Activated T-helper 9 cell treated with anti-CD3 and anti-CD28 coated beads, Interleukin-2, amount 50 U/mL, for 16 hours (primary cell): ENCODE results near the gene MAP4K1.
"Not testable (repeated sequence)": the region's sequence is repeated elsewhere in the genome, so short reads cannot be mapped to it uniquely, and the experiment has no call there.

Source experiments
- DNase-seq: peaks from one replicate; pipeline ENCODE4 v3.0.0-alpha.2; 2020; ENCODE audit warnings: low read depth

MAP4K1 gene

DNA sequence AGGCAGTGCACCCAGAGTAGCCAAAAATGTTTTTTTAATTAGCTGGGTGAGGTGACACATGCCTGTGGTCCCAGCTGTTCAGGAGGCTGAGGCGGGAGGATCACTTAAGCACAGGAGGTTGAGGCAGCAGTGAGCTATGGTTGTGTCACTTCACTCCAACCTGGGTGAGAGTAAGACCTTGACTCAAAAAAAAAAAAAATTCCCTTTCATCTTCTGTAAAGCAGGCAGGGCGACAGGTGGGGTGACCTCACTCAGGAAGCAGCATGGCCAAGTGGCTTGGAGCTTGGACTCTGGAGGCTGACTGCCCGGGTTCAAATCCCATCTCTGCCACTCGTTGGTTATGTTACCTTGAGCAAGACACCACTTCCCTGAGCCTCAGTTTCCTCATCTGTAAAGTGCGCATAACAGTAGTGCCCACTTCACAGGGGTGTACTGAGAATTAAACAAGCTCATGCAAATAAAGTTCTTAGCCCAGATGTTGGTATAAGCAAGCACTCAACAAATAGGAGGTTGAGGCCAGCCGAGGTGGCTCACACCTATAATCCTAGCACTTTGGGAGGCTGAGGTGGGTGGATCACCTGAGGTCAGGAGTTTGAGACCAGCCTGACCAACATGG, 48.3 kb downstream of the MAP4K1 start:
- DNase-seq = no peak

DNA sequence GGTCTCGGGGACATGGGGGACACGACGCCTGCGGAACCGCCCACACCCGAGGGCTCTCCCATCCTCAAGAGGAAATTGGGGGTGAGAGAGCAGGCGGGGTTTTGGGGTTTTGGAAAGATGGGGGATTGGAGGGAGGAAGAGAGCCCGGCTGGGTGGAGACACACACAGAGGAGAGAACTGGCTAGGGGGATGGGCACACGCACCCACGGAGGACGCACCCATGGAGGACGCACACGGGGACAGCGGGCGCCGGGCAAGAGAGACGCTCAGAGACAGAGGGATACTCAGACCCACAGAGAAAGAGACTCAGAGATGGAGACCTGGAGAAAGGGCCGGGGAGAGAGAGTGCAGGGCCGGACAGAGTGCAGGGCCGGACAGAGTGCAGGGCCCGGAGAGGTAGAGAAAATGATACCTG, 52.1 kb downstream of the MAP4K1 start:
- DNase-seq = no peak

DNA sequence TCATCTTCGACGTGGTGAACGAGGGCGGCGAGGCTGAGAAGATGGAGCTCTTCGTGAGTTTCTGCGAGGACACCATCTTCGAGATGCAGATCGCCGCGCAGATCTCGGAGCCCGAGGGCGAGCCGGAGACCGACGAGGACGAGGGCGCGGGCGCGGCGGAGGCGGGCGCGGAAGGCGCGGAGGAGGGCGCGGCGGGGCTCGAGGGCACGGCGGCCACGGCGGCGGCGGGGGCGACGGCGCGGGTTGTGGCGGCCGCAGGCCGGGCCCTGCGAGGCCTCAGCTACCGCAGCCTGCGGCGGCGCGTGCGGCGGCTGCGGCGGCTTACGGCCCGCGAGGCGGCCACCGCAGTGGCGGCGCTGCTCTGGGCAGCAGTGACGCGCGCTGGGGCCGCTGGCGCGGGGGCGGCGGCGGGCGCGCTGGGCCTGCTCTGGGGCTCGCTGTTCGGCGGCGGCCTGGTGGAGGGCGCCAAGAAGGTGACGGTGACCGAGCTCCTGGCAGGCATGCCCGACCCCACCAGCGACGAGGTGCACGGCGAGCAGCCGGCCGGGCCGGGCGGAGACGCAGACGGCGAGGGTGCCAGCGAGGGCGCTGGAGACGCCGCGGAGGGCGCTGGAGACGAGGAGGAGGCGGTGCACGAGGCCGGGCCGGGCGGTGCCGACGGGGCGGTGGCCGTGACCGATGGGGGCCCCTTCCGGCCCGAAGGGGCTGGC, 52.6 kb downstream of the MAP4K1 start:
- DNase-seq = no peak

DNA sequence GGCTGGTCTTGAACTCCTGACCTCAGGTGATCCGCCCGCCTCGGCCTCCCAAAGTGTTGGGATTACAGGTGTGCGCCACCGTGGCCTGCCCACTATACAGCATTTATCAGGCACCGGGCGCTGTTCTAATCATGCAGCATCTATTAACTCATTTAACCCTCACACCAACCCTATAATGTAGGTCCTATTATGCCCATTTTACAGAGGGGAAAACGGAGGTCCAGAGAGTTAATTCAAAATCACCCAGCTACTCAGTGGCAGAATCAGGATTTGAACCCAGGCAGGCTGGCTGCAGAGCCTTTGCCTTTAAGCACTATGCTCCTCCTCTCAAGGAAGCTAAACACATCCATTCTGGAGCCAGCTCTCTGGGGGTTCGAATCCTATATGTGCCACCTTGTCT, 54.3 kb downstream of the MAP4K1 start:
- no peak for DNase-seq

DNA sequence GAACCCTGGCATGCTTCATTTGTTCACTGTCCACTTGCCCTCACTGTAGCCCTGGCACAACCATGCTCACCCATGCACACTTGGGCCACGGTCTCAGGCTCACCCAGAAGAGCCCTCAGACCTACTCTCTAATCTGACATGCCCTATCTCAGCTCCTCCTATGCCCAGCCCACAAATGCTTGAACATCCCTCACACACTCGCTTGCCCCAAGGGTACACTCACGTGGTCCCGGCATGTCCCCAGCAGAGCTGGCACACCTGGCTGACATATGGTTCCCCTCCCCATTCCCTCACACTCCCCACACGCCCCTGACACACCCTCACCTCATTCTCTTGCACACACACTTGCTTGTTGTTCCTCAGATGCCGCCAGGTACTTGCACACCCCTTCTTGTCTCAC, 55.7 kb downstream of the MAP4K1 start:
- no peak for DNase-seq

DNA sequence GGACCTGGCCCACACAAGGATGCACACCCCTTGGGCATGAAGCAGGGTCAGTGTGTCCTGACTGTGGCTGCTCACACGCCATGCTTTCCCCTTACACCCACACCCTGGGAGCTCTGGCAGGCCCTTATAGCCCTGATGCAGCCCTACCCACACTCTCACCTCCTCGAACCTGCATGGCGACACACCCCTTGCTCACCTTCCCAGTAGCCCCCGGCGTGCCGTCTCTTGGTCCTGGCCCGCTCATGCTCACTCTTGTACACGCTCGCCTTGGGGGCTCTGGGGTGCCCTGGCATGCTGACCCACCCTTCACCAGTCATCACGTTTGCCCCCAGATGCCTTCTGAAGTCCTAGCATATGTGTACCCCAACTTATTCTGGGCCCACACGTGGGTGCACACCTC, 56.1 kb downstream of the MAP4K1 start:
- DNase-seq = no peak

DNA sequence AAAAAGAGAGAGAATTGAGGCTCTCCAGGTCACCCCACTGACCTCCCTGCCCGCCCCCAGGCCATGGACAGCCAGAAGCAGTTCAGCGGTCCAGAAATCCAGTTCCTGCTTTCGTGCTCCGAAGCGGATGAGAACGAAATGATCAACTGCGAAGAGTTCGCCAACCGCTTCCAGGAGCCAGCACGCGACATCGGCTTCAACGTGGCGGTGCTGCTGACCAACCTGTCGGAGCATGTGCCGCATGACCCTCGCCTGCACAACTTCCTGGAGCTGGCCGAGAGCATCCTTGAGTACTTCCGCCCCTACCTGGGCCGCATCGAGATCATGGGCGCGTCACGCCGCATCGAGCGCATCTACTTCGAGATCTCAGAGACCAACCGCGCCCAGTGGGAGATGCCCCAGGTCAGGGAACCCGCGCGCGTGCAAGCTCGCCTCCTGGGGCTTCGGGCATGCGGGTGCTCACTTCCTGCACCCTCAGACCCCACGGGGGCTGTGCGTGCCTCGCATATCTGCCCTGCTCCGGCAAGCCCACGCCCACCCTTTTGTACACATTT, 56.6 kb downstream of the MAP4K1 start:
- no peak for DNase-seq

DNA sequence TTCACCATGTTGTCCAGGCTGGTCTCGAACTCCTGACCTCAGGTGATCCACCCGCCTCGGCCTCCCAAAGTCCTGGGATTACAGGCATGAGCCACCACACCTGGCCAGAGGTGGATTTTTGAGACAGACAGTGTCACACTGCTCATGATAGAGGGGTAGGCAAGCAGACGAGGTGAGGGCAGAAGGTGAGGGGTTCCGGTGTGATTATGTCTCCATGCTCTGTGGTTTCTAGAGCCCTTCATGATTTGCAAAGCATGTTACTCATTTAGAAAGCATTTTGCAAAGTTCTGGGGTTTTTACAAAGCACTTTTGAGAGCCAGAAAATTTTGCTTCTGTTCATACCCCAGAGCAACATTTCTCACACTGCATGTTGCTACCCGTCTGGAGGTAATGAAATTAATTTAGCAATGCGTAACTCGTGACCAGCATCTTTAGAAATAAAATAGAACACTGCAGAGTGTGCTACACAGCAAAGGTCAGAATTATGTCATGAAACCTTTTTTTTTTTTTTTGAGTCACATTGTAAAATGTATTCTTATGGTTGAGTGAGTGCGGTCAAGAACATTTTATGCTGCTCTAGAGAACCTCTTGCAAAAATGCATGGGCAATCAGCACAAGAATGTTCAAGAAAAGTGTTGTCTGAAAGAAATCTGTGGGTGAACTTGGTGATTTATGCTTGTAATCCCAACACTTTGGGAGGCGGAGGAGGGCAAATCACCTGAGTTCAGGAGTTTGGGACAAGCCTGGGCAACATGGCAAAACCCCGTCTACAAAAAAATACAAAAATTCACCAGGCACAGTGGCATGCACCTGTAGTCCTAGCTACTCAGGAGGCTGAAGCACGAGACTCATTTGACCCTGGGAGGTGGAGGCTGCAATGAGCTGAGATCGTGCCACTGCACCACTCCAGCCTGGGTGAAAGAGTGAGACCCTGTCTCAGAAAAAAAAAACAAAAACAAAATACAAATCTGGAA, 58.0 kb downstream of the MAP4K1 start:
- peak; percentile 34 for DNase-seq

DNA sequence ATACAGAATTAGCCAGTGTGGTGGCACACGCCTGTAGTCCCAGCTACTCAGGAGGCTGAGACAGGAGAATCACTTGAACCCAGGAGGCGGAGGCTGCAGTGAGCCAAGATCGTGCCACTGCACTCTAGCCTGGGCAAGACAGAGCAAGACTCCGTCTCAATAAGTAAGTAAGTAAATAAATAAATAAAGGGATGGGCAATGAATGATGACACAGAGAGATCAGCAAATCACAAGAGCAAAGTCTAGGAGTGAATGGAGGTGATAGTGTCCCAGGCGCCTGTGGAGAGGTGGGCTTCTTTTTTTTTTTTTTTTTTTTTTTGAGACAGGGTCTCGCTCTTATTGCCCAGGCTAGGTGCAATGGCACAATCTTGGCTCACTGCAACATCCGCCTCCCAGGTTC, 58.8 kb downstream of the MAP4K1 start:
- not testable (repeated sequence) for DNase-seq

DNA sequence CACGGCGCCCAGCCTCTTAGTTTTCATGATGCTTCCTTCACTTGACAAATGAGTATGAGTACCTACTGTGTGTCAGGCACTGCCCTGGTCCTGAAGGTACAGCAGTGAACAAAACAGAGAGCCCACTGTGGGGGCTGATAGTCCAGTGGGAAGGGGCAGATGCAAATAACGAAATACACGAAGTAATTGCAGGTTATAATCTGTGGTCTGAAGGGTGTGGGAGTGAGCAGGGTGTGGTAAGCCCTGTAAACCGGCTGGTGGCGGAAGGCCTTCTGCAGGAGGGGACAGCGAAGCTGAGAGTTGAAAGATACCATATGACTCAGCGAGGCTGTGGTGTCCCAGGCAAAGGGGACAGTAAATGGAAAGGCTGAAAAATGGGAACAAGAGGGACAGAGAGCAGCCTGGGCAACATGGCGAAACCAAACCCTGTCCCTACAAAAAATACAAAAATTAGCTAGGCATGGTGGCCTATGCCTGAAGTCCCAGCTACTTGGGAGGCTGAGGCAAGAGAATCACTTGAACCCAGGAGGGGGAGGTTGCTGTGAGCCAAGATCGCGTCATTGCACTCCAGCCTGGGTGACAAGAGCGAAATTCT, 60.5 kb downstream of the MAP4K1 start:
- DNase-seq = no peak

DNA sequence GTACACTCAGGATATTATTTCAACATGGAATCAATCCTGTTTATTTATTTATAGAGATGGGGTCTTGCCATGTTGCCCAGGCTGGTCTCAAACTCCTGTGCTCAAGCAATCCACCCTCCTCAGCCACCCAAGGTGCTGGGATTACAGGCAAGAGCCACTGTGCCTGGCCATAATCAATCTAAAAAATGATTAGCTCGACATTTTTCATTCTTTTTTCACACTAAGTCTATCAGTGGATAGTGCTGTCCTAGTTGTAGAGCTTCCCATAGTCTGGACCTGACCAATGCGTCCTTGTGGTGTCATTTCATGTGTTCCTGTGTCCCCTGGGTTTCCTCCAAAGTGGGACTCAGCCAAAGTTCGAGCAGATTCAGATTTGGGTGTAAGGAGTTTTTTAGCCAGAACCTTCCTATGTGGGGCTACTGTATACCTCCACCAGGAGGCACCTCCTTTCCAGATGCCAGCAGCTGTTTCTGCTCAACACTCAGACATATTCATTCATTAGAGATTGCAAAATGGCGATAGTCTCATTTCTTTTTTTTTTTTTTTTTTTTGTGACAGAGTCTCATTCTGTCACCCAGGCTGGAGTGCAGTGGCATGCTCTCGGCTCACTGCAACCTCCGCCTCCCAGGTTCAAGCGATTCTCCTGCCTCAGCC, 61.1 kb downstream of the MAP4K1 start:
- DNase-seq = no peak

DNA sequence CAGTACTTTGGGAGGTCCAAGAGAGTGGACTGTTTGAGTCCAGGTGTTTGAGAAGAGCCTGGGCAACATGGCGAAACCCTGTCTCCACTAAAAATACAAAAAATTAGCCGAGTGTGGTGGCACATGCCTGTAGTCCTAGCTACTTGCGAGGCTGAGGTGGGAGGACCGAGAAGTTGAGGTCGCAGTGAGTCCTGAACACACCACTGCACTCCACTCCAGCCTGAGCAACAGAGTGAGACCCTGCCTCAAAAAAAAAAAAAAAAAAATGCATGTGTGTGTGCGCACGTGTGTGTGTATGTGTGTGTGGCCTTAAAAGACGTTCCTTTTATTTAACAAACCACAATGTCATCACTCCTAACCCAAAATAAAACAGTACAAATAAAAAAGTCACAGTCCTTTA, 62.6 kb downstream of the MAP4K1 start:
- DNase-seq = no peak

DNA sequence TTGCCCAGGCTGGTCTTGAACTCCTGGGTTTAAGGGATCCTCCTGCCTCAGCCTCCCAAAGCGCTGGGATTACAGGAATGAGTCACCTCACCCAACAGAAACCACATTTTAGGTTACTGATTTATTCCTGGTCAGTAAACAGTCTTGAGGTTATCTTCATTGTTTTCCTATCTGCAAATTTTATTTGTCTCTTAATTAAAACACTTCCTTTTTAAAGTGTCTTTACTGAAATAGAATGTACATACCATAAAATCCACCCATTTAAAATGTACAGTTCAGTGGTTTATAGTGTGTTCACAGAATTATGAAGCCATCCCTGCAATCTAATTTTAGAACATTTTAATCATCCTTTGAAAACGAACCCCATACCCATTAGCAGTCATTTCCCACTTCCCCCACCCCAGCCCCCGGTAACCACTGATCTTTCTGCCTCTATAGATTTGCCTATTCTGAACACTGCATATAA, 63.0 kb downstream of the MAP4K1 start:
- no peak for DNase-seq

DNA sequence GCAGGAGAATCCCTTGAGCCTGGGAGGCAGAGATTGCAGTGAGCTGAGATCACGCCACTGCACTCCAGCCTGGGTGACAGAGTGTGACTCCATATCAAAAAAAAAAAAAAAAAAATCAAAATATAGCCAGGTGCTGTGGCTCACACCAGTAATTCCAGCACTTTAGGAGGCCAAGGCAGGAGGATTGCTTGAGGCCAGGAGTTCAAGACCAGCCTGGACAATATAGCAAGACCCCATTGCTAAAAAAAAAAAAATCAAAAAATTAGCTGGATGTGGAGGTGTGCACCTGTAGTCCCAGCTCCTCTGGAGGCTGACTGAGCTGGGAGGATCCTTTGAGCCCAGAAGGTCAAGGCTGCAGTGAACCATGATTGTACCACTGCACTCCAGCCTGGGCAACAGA, 64.5 kb downstream of the MAP4K1 start:
- not testable (repeated sequence) for DNase-seq

DNA sequence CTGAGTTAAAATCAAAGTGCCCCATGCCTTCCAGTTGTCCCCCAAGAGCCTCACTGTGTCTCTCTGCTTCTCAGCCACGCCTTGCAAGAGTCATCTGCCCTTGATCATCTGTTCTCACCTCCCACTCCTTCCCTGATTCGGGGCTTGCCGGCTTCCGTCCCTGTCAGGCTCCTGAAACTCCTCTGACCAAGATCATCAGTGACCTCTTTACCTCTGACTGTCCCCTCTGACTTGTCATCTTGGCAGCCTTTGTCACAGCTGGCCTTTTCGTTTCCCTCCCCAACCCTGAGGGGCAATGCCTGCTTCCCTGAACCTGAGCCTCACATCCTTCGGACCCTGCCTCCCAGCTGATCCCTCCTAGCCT, 66.3 kb downstream of the MAP4K1 start:
- DNase-seq = peak; percentile 46

DNA sequence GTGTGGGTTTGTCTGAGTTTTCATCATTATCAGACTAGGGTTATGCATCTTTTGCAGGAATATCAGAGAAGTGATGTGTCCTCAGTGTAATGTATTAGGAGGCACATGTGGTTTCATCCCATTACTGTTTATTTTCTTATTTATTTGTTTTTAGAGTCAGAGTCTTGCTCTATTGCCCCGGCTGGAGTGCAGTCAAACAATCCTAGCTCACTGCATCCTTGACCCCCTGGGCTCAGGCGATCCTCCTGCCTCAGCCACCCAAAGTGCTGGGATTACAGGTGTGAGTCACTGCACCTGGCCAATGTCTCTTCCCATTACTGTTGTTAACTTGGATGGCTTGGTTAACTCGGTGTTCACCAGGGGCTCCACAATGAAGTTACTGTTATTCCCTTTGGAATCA, 67.4 kb downstream of the MAP4K1 start:
- no peak for DNase-seq

DNA sequence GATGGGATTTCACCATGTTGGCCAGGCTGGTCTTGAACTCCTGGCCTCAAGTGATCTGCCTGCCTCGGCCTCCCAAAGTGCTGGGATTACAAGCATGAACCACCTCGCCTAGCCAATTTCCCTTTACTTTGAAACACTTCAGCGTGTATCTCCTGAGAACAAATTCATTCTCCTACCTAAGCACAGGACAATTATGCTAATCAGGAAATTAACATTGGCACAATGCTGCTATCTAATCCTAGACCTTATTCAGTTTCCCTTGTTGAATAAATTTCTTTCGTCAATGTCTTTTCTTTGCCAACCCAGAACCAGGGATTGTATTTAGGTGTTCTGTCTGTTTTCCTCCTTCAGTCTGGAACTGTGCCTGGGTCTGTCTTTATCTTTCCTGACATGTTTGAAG, 67.8 kb downstream of the MAP4K1 start:
- DNase-seq = no peak

DNA sequence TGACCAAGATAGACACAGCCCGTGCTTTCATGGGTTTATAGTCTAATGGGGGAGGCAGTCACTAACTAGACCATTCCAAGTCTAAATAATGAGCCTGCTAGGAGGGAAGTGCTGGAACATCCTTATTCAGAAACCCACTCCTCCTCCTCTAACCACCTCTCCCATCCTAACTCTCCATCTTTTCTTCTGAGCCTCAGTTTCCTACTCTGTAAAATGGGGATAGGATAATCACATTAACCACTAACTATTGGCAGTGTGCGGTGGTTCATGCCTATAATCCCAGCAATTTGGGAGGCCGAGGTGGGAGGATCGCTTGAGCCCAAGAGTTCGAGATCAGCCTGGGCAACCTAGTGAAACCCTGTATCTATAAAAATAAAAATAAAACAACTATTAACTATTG, 68.7 kb downstream of the MAP4K1 start:
- DNase-seq = no peak

DNA sequence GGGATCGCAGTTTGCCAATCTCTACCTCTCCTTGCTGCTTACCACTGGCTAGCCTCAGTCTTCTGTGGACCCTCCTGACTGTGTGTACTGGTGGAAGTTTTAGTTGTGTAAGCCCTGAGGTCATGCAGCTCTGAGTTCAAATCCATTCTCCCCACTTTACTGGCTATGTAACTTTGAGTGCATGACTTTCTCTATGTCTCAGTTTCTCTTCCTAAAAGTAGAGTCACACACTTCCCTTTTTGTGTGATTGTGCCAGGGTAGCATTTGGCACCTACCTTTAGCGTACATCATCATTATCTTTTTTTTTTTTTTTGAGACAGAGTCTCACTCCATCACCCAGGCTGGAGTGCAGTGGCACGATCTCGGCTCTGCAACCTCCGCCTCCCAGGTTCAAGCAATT, 70.3 kb downstream of the MAP4K1 start:
- DNase-seq = no peak

DNA sequence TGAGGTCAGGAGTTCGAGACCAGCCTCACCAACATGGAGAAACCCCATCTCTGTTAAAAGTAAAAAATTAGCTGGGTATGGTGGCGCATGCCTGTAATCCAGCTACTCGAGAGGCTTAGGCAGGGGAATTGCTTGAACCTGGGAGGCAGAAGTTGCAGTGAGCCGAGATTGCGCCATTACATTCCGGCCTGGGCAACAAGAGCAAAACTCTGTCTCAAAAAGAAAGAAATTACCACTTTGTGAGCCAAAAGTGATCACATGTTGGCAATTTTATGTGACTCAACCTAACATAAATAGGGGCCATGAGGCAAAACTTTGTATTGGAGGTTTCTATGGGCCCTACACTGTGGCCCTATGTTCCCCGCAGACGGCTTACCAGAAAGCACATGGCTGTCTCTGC, 72.2 kb downstream of the MAP4K1 start:
- DNase-seq = no peak

DNA sequence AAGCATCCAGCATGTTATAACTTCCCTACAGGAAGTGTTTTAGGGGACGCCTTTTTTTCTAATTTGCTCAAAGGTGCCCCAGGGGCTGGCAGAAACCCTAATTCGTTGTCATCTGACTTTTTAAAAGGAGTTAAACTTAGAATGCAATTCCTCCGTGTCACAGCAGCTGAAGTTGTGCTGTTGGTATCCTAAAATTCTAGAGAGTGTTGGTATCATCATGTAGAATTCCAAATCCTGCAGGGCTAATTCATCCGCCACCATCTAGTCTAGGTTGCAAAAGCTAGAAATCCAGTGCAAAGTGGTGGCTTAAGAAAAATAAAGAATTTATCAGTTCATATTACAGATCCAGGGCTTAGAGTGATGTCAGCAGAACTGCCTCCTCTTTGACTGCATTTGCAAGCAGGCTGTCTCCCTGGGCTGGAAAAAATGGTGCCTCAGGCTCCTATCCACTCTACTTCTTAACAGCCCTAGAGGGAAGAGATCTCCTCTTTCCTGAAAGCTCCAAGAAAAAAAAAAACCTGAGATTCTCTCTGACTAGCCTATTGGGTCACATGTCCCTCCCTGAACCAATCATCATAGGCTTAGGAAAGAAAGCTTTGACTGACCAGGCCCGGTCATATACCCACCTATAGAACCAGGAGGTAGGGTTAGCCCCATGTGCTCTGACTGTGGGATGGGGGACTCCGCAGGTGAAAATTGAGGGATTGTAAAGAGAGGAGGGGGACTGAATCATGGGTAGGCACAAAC, 73.0 kb downstream of the MAP4K1 start:
- DNase-seq = no peak
